NCI-H1436 treated with DMSO at 0.1 percent for 48 hours (cell line): ENCODE results near the gene EIF2AK3.

Experiments used
- DNase-seq: peaks from one replicate; lab custom pipeline; 2025; lab: John Stamatoyannopoulos, UW

Gene EIF2AK3

DNA sequence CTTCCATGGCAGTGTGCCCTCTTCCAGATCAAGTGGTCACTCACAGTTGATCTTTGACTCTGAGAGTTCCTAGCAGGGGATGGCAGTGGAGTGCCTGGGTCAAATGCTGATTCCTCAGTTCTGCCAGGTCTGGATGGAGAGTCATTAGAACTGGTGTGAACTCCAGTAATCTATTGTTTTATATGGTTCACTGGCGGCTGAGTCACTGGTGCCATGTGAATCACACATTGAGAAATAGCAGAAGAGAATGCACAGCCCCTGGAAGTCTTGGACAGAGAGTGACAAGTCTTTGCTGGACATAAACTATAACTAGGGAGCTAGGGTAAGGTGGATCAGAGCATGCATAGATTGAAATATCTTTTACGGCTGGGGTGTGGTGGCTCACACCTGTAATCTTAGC is 86.9 kb downstream of the EIF2AK3 start:
- no peak for DNase-seq

DNA sequence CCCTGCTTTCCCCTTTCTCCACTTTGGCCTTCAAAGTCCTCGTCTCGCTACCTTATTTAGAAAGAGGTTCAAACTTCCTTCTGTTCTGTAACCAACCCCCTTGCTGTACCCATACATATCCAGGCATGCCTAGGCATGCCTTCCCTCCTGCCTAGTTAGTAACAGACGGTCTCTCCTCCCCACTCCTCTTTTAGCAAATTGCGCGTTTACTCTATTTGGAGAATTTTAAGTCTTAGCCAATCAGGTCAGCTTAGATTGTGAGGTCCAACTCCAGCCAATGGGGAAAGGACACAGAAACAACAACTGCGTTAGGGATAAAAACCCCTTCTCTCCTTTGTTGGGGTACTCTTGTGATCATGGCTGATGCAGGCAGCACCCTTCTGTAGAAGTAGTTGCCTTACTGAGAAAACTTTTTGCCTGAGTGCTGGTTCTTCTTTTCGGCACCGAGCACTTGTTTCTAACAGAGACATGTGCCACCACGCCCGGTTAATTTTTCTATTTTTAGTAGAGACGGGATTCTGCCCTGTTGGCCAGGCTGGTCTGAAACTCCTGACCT is 88.8 kb downstream of the EIF2AK3 start:
- no peak for DNase-seq

- no peak for DNase-seq
Observed at GRCh38 chr2:88537640-88538039, 89.6 kb downstream of the EIF2AK3 start.

DNA sequence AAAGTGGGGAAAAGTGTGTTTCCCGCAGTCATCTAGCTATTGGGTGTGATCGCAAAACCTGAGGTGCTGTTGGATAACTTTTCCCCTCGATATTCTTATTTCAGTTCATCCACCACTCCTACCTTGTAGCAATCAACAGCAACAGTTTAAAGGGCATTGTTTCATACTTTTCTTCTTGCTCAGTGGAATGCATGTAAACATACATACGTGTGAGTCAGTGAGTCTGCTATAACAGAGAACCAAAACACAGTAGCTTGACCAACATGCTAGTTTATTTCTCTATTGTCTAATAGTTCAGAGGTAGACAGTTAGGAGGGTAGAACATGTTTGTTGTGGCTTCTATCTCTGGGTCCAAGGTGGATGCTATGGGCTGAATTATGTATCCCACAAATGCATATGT is 97.2 kb downstream of the EIF2AK3 start:
- DNase-seq = no peak

GRCh38 chr2:88521445-88522073 is 105.7 kb downstream of the EIF2AK3 start:
- DNase-seq = no peak

DNA sequence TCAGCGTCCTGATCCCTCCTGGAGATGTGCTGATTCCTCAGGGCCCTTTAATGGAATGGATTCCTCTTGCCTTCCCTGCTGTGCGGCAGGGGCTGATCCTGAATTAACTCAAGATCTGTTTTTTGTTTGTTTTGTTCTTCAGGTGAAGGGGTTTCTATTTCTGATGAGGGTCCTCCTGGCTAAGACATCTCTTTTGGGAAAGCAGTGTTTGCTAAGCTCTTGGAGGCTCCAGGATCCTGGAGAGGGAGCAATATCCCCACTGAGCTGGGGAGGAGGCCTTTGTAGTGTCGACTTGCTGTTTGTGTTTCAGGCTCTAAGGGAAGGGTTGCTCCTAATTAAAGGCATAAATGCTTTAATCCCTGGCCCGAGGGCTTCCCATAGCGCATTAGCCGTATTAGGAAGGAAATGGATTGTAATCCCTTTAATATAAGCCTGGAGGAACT is 109.5 kb downstream of the EIF2AK3 start:
- DNase-seq = no peak
